Effector CD4-positive, alpha-beta T cell (primary cell): ENCODE data around the gene ACSS2.

ENCODE experiments used
- DNase-seq: peaks from one replicate; pipeline ENCODE4 v3.0.0-alpha.2; 2020
- total RNA-seq: gene quantifications from one replicate; lab custom pipeline; 2026; lab: John Stamatoyannopoulos, UW

ACSS2 gene
- total RNA-seq: 16.5 reads per million, percentile 42 among the genes with 10 or more reads in this experiment

GRCh38 chr20:34876406-34877282, at the start of gene ACSS2:
TSS of gene ACSS2 (plus strand) at chr20:34876612. CDS start at chr20:34876646, 34 bp downstream.
- peak; percentile 92 for DNase-seq

- DNase-seq: no peak
These were observed 47.2 kb upstream of the ACSS2 start for GRCh38 chr20:34829191-34829590.

DNA sequence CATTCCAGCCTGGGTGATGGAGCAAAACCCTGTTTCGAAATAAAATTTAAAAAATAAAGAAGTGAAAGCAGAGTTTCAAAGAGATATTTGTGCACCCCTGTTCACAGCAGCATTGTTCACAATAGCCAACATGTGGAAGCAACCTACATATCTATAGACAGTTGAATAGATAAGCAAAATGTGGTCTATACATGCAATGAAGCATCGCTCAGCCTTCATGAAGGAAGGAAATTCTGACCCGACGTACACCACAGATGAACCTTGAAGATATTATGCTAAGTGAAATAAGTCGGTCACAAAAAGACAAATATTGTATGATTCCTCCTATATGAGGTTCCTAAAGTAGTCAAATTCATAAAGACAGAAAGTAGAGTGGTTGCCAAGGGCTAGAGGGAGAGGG, 44.5 kb upstream of the ACSS2 start:
- no peak for DNase-seq

- no peak for DNase-seq
These were observed 41.9 kb upstream of the ACSS2 start for GRCh38 chr20:34834459-34834893.

DNA sequence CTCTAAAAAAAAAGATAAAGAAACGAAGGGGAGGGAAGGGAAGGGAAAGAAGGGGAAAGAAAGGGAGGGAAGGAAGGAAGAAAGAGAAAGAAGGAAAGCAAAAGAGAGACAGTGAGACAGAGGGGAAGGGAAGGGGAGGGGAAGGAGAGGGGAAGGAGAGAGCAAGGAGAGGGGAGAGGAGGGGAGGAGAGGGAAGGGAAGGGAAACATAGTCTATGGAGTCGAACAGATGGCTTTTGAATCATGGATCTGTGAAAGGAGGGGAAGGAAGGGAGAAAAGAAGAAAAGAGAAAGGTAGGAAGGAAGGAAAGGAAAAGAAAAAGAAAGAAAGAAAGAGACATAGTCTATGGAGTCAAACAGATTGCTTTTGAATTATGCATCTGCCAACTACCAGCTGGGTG, 34.3 kb upstream of the ACSS2 start:
- DNase-seq: no peak

- DNase-seq: no peak
These were observed 33.0 kb upstream of the ACSS2 start for GRCh38 chr20:34843421-34843820.

GRCh38 chr20:34848597-34848996, 27.8 kb upstream of the ACSS2 start:
- DNase-seq: no peak

DNA sequence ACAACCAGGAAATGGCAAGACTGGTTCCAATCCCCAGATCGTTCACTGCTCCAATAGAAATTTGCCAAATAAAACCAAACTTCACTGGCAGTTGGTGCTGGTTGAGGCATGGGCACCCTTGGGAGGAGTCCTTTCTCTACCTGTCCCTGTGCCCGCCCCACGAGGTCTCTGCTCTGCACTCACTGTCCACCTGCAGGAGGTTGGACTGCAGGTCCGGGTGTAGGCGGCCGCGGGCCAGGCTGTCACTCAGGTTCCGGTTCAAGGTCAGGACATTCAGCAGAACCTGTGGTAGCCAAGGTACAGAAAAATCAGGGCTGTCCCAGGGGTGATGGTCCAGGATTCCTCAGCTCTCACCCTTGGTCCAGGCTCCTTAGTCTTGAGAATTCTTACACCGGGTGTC, 26.6 kb upstream of the ACSS2 start:
- DNase-seq: no peak

- no peak for DNase-seq
These were observed 25.4 kb upstream of the ACSS2 start for GRCh38 chr20:34850969-34851368.

- DNase-seq: no peak
These were observed 24.1 kb upstream of the ACSS2 start for GRCh38 chr20:34852298-34852697.

- DNase-seq: no peak
These were observed 17.0 kb upstream of the ACSS2 start for GRCh38 chr20:34859367-34859766.

DNA sequence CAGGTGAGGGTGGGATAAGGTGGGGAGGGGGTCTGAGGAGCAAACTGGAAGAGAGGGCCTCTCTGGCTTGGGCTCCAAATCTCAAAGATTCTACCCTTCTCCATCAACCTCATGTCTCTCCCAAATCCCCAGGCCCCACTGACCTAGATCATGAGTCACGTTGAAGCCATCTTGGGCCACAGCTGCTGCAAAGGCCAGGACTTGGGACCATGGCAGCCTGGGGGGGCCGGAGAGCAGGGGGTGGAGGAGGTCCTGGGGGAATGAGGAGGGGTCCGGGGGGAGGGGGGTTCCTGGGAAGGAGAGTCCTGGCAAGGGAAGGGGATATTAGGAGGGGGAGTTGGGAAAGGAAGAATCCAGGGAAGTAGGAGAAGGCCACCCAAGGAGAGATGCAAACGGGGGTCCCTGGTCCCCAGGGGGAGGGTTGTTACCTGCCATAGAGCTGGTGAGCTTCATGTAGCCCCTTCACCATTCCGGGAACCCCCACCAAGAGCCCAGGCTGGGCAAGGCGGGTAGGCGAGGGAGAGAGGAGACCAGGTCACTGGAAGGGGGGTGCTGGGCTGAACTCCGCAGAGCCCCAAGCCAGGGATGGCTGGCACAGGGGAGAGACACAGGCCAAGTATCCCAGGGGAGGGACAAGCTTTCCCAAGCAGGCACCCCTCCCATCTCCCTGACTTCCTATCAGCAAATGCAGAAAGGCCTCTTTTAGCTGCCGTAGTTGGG, 16.4 kb upstream of the ACSS2 start:
- DNase-seq: no peak

DNA sequence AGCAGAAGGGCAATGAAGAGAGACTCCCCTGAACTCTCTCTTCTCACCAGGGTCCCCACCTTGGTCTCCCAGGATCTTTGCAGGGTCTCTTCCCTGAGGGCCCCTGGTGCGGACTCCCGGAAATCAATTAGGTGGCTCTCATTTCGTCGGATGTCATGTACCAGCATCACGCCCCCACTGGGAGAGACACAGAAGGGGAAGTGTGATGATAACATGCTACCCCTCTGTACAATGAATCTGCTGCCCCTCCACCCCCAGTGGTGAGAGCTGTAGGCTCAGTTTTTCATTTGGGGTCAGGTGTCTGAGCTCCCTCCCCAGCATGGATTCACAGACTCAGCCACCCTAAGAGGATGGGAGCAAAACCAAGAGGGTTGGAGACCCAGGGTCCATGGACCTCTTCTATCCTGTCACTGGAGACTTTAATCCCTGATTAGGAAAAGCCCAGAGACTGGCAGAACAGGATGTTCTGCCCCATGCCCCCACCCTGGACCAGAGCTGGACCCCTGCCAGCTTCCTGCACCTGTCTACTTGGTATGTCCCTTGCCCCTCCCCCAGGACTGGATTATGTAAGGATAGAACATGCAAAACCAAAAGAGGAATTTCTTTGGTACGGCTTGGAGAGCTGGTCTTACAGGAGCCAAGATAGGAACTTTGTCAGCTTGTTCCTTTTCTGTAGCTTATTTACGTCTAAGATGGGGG, 14.9 kb upstream of the ACSS2 start:
- DNase-seq: no peak

GRCh38 chr20:34862724-34863123, 13.7 kb upstream of the ACSS2 start:
- DNase-seq: no peak

- no peak for DNase-seq
These were observed 12.9 kb upstream of the ACSS2 start for GRCh38 chr20:34863421-34863965.

GRCh38 chr20:34864216-34864615, 12.2 kb upstream of the ACSS2 start:
- no peak for DNase-seq

DNA sequence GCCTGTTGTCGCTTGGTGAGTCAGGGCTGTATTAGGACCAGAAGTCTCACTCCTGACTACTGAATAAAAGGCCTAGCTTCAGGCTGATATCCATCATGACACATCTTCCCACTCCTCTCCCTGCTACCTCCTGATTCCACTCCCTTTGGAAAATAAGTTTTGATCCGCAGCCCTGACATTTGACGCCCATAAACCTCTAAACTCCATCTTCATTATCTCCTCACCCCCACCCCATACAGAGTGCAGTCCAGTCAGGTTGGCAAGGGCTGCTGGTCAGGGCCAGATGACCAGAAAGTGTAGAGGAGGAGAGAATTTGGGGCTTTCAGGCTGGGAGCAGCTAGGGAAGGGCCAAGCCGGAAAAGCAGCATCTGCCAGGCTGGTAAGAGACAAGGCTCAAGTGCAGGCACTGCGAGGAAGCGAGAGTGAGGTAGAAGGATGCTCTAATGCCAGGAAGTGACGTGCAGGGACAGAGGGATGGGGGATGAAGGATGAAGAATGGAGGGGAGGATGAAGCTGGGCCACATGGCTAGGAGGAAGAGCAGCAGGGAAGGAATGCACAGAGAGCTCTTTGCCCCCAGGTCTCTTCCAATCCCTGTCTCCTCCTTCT, 5.0 kb upstream of the ACSS2 start:
- no peak for DNase-seq

GRCh38 chr20:34871966-34872621, 4.3 kb upstream of the ACSS2 start:
- DNase-seq: no peak

DNA sequence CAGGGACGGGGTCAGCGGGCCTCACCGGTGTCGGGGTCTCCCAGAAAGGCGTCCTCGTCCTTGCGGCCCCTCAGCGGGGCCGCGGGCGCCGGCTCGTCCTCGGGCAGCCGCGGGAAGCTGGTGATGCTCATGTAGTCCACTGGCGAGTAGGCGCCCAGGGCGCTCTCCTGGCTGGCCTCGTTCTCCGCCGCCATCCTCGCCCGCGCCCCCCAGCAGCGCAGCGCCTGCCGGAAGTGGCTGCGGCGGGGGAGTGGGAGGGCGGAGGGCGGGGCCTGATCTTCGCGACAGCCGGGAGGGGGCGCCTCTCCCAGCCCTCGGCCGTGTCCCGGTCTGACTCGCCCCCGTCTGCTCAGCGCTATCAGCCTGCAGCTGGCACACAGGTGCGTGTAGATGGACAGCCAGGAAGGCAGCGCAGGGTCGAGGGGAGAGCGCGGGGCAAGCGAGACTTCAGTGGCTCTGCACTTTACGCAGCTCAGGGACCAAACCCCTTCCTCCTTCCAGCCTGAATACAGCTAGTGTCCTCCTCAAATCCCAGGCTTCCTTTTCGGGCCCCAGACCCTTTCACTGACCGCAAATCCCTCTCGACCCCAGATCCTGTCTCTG, 3.7 kb upstream of the ACSS2 start, which contains the start of gene GGT7:
GGT7 (minus strand) TSS at position 235 of the 603 bp plus-strand sequence; CDS start at position 194, 41 bp downstream.
- DNase-seq: peak; percentile 83

DNA sequence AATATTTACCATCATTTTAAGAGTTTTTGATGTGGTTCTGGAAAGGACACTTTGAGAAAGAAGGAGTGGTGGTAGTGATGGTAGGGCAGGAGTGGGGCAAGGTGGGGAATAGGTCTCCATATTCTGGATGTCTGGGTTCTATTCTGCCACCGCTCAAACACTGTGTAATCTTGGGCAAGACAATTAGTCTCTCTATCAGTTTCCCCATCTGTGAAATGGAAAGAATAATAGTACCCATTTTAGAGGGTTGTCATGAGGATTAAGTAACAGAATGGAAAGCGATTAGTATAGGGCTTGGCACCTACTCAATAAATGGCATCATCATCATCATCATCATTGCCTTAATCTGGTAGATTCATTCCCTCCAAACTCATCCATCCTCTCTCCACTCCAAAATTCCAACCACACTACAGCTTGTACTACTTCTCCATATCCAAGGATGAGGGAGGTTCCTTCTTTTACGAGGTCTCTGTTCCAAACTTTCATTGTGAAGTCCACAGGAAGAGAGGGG, 2.8 kb upstream of the ACSS2 start:
- DNase-seq: no peak

DNA sequence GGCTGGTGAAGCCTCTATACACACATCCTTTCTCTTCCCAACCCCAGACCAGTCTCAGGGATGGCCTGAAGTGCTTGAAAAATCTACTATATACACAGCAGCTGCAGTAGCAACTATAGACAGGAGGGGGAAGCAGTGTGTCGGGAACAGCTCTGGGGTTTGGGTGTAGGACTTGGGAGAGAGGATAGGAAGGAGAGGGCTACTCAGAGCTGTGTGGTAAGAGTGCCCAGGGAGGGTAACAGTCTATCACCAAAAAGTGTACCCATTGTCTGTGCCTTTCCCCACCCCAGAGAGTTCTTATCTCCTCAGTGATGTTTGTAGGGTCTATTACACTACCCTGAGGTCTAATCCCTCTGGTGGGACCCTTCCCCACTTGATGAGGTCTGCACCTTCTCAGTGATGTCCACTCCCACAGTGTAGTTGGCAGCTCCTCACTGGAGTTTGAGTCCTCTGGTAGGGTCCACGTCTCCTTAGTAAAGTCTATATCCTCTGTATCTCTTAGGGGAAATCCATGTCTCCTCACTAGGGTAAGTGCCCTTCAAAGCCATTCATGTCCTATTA, 2.2 kb upstream of the ACSS2 start:
- no peak for DNase-seq
